ENCODE measurements around the gene KLHL9. TPM values are rescaled to one million over a fixed set of nuclear protein-coding genes. Genes with fewer than 3 reads are reported as not detected.
"Not testable (repeated sequence)": the region's sequence is repeated elsewhere in the genome, so short reads cannot be mapped to it uniquely, and the experiment has no call there.

Gene KLHL9
- total and polyA plus RNA-seq, 2 donors (not counting 1 experiment from before 2014, with no cell fraction given) = 4.3 to 17.6 TPM

DNA sequence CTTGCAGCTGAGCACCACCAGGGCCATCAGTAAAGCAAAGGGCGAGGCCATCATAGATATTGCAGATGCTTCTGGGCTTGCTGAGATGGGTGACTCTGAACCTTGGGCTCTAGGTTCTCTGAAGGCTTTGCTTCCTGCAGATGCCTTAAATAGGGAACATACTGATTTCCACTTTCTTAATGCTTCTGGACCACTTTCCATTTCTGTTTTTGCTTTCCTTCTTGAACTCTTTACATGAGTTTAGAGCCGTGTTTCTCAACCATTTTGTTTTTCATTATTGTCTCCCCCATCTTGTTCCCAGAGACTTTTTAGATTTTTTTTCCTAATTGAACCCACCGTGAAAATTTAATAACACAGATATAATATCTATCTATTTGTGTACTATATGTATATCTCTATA, 32.8 kb upstream of the KLHL9 start, which contains the start of gene IFNA13:
Gene IFNA13, minus strand, starts transcription at position 101 of the 400 bp plus-strand sequence. Its CDS starts 47 bp downstream, at position 54.
- H3K27ac Mint-ChIP-seq = no peak within 1 kb of the TSS
- ChIA-PET CTCF (no interaction called here), POLR2A (no interaction called here)
- Histone ChIP-seq H3K27me3 (replicated peaks in 1 of 4; ENCODE audit: control extremely low read depth in 1 of 4, control insufficient read depth in 3 of 4, insufficient read depth in 4 of 4, low read length in 3 of 4) (peaks cover 0 to 8% (median 4%) of the 10 kb centered on the region in 4 experiments), H3K36me3 (replicated peaks in 1 of 2; ENCODE audit: control extremely low read depth in 1 of 2, control insufficient read depth in 1 of 2, extremely low read depth in 1 of 2, insufficient read depth in 2 of 2, low read length in 1 of 2) (no peaks in the 10 kb centered on the region), H4K20me1 (ENCODE audit: control insufficient read depth, insufficient read depth, low read length, poor library complexity, severe bottlenecking) (no peaks in the 10 kb centered on the region), H3K27ac (ENCODE audit: low read length in 2 of 2) (no peak within 1 kb of the TSS), H3K4me1 (ENCODE audit: control insufficient read depth in 2 of 2, insufficient read depth in 2 of 2, low read length in 2 of 2) (peaks cover 0 to 2% of the 10 kb centered on the region in 2 donors), H3K4me2 (replicated peaks; ENCODE audit: low read depth, low read length, poor library complexity, severe bottlenecking) (no peak within 1 kb of the TSS), H3K79me2 (ENCODE audit: control insufficient read depth, insufficient read depth, low read length) (no peaks in the 10 kb centered on the region), H3K4me3 (ENCODE audit: control extremely low read depth in 1 of 5, extremely low read depth in 1 of 5, insufficient read depth in 1 of 5, low read depth in 2 of 5, low read length in 4 of 5) (no peak within 1 kb of the TSS), H3K9me3 (ENCODE audit: control extremely low read depth in 1 of 3, control insufficient read depth in 2 of 3, insufficient read depth in 1 of 3, low read length in 2 of 3) (no peaks in the 10 kb centered on the region), H3K9ac (ENCODE audit: low read length) (no peak within 1 kb of the TSS), H2AFZ (ENCODE audit: insufficient read depth, low read depth, low read length, poor library complexity, severe bottlenecking) (no peak within 1 kb of the TSS)
- H3K9me3 Mint-ChIP-seq (ENCODE audit: insufficient read depth) = no peaks in the 10 kb centered on the region
- H3K27me3 Mint-ChIP-seq = peaks cover 33% of the 10 kb centered on the region
- no peak within 1 kb of the TSS for H3K4me3 Mint-ChIP-seq
- DNase-seq = no peak
- peaks cover 2% of the 10 kb centered on the region for H3K4me1 Mint-ChIP-seq
- 89% methylated on average over 1 of the region's 3 CpGs for WGBS (ENCODE audit: insufficient coverage)
- no peak for TF ChIP-seq EZH2 (IDR thresholded peaks at IDR 0.05; ENCODE audit: borderline replicate concordance, insufficient read depth, low read depth, low read length, poor library complexity, severe bottlenecking)
- TF ChIP-seq, protein P1, sequence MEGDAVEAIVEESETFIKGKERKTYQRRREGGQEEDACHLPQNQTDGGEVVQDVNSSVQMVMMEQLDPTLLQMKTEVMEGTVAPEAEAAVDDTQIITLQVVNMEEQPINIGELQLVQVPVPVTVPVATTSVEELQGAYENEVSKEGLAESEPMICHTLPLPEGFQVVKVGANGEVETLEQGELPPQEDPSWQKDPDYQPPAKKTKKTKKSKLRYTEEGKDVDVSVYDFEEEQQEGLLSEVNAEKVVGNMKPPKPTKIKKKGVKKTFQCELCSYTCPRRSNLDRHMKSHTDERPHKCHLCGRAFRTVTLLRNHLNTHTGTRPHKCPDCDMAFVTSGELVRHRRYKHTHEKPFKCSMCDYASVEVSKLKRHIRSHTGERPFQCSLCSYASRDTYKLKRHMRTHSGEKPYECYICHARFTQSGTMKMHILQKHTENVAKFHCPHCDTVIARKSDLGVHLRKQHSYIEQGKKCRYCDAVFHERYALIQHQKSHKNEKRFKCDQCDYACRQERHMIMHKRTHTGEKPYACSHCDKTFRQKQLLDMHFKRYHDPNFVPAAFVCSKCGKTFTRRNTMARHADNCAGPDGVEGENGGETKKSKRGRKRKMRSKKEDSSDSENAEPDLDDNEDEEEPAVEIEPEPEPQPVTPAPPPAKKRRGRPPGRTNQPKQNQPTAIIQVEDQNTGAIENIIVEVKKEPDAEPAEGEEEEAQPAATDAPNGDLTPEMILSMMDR (IDR thresholded peaks at IDR 0.05) = no peak
- intact Hi-C loops (cut with micrococcal nuclease) = loop anchor here (2.0 kb wide), 1 partner anchor 73 kb away; the partner anchor contains the start of gene IFNA1
- ATAC-seq (ENCODE audit: low read depth) = no peak

DNA sequence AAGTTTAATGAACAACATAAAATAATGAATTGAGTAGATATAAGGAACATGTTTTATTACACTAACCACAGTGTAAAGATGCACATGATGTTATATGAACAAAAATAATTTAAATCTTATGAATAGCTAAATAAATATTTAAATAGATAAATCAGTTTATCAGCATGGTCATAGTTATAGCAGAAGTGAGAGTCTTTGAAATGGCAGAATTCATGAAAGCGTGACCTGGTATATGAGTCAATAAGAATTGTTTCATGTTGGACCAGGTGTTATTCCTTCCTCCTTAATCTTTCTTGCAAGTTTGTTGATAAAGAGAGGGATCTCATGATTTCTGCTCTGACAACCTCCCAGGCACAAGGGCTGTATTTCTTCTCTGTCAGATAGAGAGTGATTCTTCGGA, 32.0 kb upstream of the KLHL9 start:
- POLR2A ChIA-PET; H3K27ac ChIP-seq (ENCODE audit: low read length in 2 of 2); H3K4me3 ChIP-seq (ENCODE audit: control extremely low read depth in 1 of 5, extremely low read depth in 1 of 5, insufficient read depth in 1 of 5, low read depth in 2 of 5, low read length in 4 of 5); H3K27ac Mint-ChIP-seq; H3K36me3 ChIP-seq (replicated peaks in 1 of 2; ENCODE audit: control extremely low read depth in 1 of 2, control insufficient read depth in 1 of 2, extremely low read depth in 1 of 2, insufficient read depth in 2 of 2, low read length in 1 of 2); H3K9ac ChIP-seq (ENCODE audit: low read length); H3K79me2 ChIP-seq (ENCODE audit: control insufficient read depth, insufficient read depth, low read length); H3K4me3 Mint-ChIP-seq; H3K4me1 ChIP-seq (ENCODE audit: control insufficient read depth in 2 of 2, insufficient read depth in 2 of 2, low read length in 2 of 2); H2AFZ ChIP-seq (ENCODE audit: insufficient read depth, low read depth, low read length, poor library complexity, severe bottlenecking); H3K9me3 Mint-ChIP-seq (ENCODE audit: insufficient read depth); CTCF ChIA-PET; H4K20me1 ChIP-seq (ENCODE audit: control insufficient read depth, insufficient read depth, low read length, poor library complexity, severe bottlenecking); H3K9me3 ChIP-seq (ENCODE audit: control extremely low read depth in 1 of 3, control insufficient read depth in 2 of 3, insufficient read depth in 1 of 3, low read length in 2 of 3); H3K27me3 ChIP-seq (replicated peaks in 1 of 4; ENCODE audit: control extremely low read depth in 1 of 4, control insufficient read depth in 3 of 4, insufficient read depth in 4 of 4, low read length in 3 of 4); H3K4me1 Mint-ChIP-seq; H3K4me2 ChIP-seq (replicated peaks; ENCODE audit: low read depth, low read length, poor library complexity, severe bottlenecking): not testable (repeated sequence)
- peak; percentile 24 for DNase-seq
- WGBS (ENCODE audit: insufficient coverage) = no CpG with 5 or more reads among the region's 2 CpGs
- ATAC-seq (ENCODE audit: low read depth) = peak; percentile 51
- intact Hi-C loops (cut with micrococcal nuclease) = loop anchor here (2.0 kb wide), 1 partner anchor 74 kb away; the partner anchor contains the start of gene IFNA1
- H3K27me3 Mint-ChIP-seq = peaks cover 33% of the 10 kb centered on the region

Measured in B cell (primary cell).